T-cell (primary cell): Measurements from ENCODE around the gene FCHSD2. TPM values are rescaled to one million over a fixed set of nuclear protein-coding genes. Genes with fewer than 3 reads are reported as not detected.
"Not testable (repeated sequence)": the region's sequence is repeated elsewhere in the genome, so short reads cannot be mapped to it uniquely, and the experiment has no call there.

Experiments
- ATAC-seq, 4 experiments: fragments of 200-7000 bp in 3 of 4; fragments of 150-1000 bp in 1 of 4; cut with Tn5 transposase; replicated peaks in 1 of 4; 1 replicate in 3 of 4; 2 replicates in 1 of 4; pipeline ENCODE4 v1.10.0; 2021; ENCODE audit warnings: moderate library complexity in 3 of 4, mild to moderate bottlenecking in 2 of 4, moderate number of reproducible peaks in 1 of 4
- CTCF ChIA-PET, 2 donors: fragments of 300-600 bp; sonication (Branson Sonifier 250); formaldehyde crosslinking; loops; one replicate each; lab custom pipeline; 2022; ENCODE audit warnings: antibody characterized with exemption in 2 of 2; lab: Charles Lee
- POLR2A ChIA-PET, 2 donors: fragments of 300-600 bp; sonication (Branson Sonifier 250); formaldehyde crosslinking; loops; one replicate each; lab custom pipeline; 2022; ENCODE audit warnings: antibody characterized with exemption in 2 of 2; lab: Charles Lee
- DNase-seq, 35 experiments: peaks; one replicate each; pipeline versions ENCODE4 v3.0.0 to v3.0.0-alpha.2; 2013 to 2023
- H3K27ac ChIP-seq: one replicate; pipeline ENCODE4 v1.5.1; 2013; ENCODE audit warnings: low read length
- H3K27me3 ChIP-seq, 2 experiments: replicated peaks in 1 of 2; 1 replicate in 1 of 2; 2 replicates in 1 of 2; pipeline versions ENCODE4 v1.6.1 to v1.7.0; 2013; ENCODE audit warnings: low read length in 1 of 2, mixed read lengths in 1 of 2; ENCODE audit not compliant: control insufficient read depth in 2 of 2, insufficient read depth in 2 of 2; ENCODE audit errors: extremely low read depth in 1 of 2
- H3K36me3 ChIP-seq, 2 donors: 1 replicate in 1 of 2; 2 replicates in 1 of 2; pipeline versions ENCODE4 v1.6.1 to v1.7.0; 2013; ENCODE audit warnings: low read length in 1 of 2; ENCODE audit not compliant: control insufficient read depth in 2 of 2, insufficient read depth in 1 of 2; ENCODE audit errors: extremely low read depth in 1 of 2
- H3K4me1 ChIP-seq, 2 experiments: 1 replicate in 1 of 2; 2 replicates in 1 of 2; pipeline versions ENCODE4 v1.6.1 to v1.7.0; 2013; ENCODE audit warnings: low read length in 2 of 2, mixed read lengths in 1 of 2; ENCODE audit not compliant: insufficient read depth in 2 of 2, control insufficient read depth in 1 of 2; ENCODE audit errors: extremely low read depth in 1 of 2
- H3K4me3 ChIP-seq, 2 donors: 1 replicate in 1 of 2; 2 replicates in 1 of 2; pipeline versions ENCODE4 v1.5.1 to v1.7.0; 2013; ENCODE audit warnings: mild to moderate bottlenecking in 2 of 2, low read length in 1 of 2, moderate library complexity in 1 of 2; ENCODE audit not compliant: control insufficient read depth in 1 of 2; ENCODE audit errors: extremely low read depth in 1 of 2
- H3K9me3 ChIP-seq: 2 replicates; pipeline ENCODE4 v1.7.0; 2013
- H3K27ac Mint-ChIP-seq, 2 donors: one replicate each; pipeline ENCODE4 v1.8.0; 2020 to 2021; ENCODE audit warnings: mild to moderate bottlenecking in 2 of 2, mixed read lengths in 2 of 2
- H3K27me3 Mint-ChIP-seq, 2 donors: one replicate each; pipeline ENCODE4 v1.8.0; 2021 to 2022; ENCODE audit warnings: mixed read lengths in 2 of 2
- H3K36me3 Mint-ChIP-seq: one replicate; pipeline ENCODE4 v1.8.0; 2021; ENCODE audit warnings: mixed read lengths
- H3K4me1 Mint-ChIP-seq, 3 donors: one replicate each; pipeline ENCODE4 v1.8.0; 2020 to 2022; ENCODE audit warnings: mixed read lengths in 3 of 3, mild to moderate bottlenecking in 1 of 3
- H3K4me3 Mint-ChIP-seq, 3 donors: one replicate each; pipeline ENCODE4 v1.8.0; 2020 to 2022; ENCODE audit warnings: mild to moderate bottlenecking in 3 of 3, mixed read lengths in 3 of 3, moderate library complexity in 3 of 3
- H3K9me3 Mint-ChIP-seq, 3 donors: one replicate each; pipeline ENCODE4 v1.8.0; 2020 to 2022; ENCODE audit warnings: mixed read lengths in 3 of 3
- WGBS: methylation state at CpG from one replicate; pipeline ENCODE4 v1.1.5; 2013; ENCODE audit warnings: missing lambda C conversion rate; ENCODE audit not compliant: insufficient coverage; 5-methylcytosine and 5-hydroxymethylcytosine counted together
- total RNA-seq, 35 experiments: library from RNA in 6 of 35; stranded (reverse) in 6 of 35; fragments of 120-200 nt in 1 of 35; gene quantifications; one replicate each; pipeline versions ENCODE4 v1.2.1 to v1.2.4 and lab custom pipeline; 2013 to 2026

FCHSD2 gene
- total RNA-seq, 5 donors from 2014 or later (not counting 1 experiment from before 2014, with no cell fraction given) = 37.0 to 53.8 (median 46.3) TPM

- peak; percentile 87 to 98 (median 93) for DNase-seq
- no peaks in the 10 kb centered on the region for H3K27me3 Mint-ChIP-seq
- H3K4me3 ChIP-seq = peak within 1 kb of the TSS; percentile 82 to 85
- CTCF ChIA-PET = interaction anchor here (0.6 to 3.7 kb wide), 18 partner anchors 11 to 148 kb away, joined by 3 to 38 read pairs (median 4); no protein-coding TSS in a partner anchor
- H3K4me1 ChIP-seq = peaks cover 6 to 23% of the 10 kb centered on the region in 2 experiments
- H3K4me1 Mint-ChIP-seq = peaks cover 23 to 26% (median 26%) of the 10 kb centered on the region in 3 donors
- peak within 1 kb of the TSS; percentile 91 to 98 (median 97) for H3K4me3 Mint-ChIP-seq
- no peaks in the 10 kb centered on the region for H3K36me3 ChIP-seq
- no peaks in the 10 kb centered on the region for H3K27me3 ChIP-seq
- WGBS = under 1% methylated on average over 53 of the region's 55 CpGs
- ATAC-seq = peak; percentile 92 to 95 (median 94)
- H3K36me3 Mint-ChIP-seq = no peaks in the 10 kb centered on the region
- no peaks in the 10 kb centered on the region for H3K9me3 ChIP-seq
- no peaks in the 10 kb centered on the region for H3K9me3 Mint-ChIP-seq
- H3K27ac ChIP-seq = peak within 1 kb of the TSS; percentile 99
- POLR2A ChIA-PET = interaction anchor here in 1 of 2 donors (1.0 kb wide), 1 partner anchor 68 kb away, joined by 4 read pairs; no protein-coding TSS in a partner anchor
- peak within 1 kb of the TSS; percentile 99 to 100 for H3K27ac Mint-ChIP-seq
Measured at GRCh38 chr11:72793425-72794367, 348.4 kb downstream of the FCHSD2 start, which contains the start of gene STARD10. Gene STARD10 (minus strand): TSS chr11:72794047. CDS start chr11:72781181, 12,866 bp downstream.

DNA sequence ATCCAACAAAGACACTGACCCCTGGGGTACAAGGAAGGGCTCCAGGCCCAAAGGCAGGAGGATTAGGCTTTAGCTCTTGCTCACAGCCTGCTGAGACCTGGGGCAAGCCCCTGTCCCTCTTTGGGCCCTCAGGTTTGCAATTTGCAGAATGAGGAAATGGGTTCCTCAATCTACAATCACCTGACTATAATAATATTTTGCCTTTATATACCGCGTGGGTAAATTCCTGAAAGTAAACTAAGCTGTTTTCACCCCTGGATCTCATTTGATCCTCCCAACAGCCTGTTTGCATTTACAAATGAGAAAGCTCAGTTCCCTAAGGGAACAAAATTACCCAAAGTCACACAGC is 349.1 kb downstream of the FCHSD2 start:
- H3K36me3 Mint-ChIP-seq = no peaks in the 10 kb centered on the region
- Histone ChIP-seq H3K4me1 (peaks cover 6 to 23% of the 10 kb centered on the region in 2 experiments), H3K36me3 (no peaks in the 10 kb centered on the region), H3K9me3 (no peaks in the 10 kb centered on the region), H3K27ac (peak overlapping the region; percentile 99), H3K27me3 (no peaks in the 10 kb centered on the region), H3K4me3 (peak overlapping the region in 1 of 2 donors; percentile 85)
- no peak for ATAC-seq
- no peaks in the 10 kb centered on the region for H3K9me3 Mint-ChIP-seq
- no peaks in the 10 kb centered on the region for H3K27me3 Mint-ChIP-seq
- 100% methylated on average over 2 of the region's 2 CpGs for WGBS
- peak overlapping the region; percentile 99 to 100 for H3K27ac Mint-ChIP-seq
- peaks cover 23 to 28% (median 28%) of the 10 kb centered on the region in 3 donors for H3K4me1 Mint-ChIP-seq
- CTCF ChIA-PET = interaction anchor here (0.6 to 3.7 kb wide), 10 partner anchors 10 to 147 kb away, joined by 3 to 38 read pairs (median 4); no protein-coding TSS in a partner anchor
- POLR2A ChIA-PET = interaction anchor here in 1 of 2 donors (0.5 kb wide), 1 partner anchor 71 kb away, joined by 3 read pairs; no protein-coding TSS in a partner anchor
- no peak for DNase-seq
- H3K4me3 Mint-ChIP-seq = peak overlapping the region; percentile 91 to 98 (median 97)

DNA sequence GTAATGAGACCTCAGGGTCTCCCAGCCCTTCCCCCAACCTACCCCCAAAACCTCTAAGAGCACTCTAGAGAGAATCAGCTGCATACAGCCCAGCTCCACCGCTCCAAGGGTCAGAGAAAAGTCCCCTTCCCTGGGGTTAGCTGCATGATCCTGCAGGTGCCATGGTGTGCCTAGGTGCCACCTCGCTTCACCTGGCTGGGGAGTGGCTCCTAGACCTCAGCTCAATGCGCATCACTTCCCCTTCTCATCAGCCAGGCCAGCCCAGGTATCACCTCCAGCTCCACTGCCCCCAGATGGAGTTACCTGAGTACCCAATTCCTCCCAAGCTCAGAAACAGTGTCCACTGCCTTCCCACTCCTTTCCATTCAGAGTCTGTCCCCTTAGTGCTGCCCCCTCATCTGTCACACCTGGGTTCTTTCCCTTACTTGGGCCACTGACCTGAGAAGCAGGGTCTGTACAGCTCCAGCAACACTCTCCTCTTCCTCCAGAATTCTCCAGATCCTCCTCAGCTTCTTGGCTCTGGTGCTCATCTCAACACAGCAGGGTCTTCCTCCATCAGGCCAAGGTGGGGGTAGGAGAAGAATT is 349.6 kb downstream of the FCHSD2 start:
- Histone ChIP-seq H3K27ac (peak overlapping the region; percentile 99), H3K9me3 (no peaks in the 10 kb centered on the region), H3K4me1 (peaks cover 6 to 26% of the 10 kb centered on the region in 2 experiments), H3K27me3 (no peaks in the 10 kb centered on the region), H3K4me3 (no peak overlapping the region), H3K36me3 (no peaks in the 10 kb centered on the region)
- no peak for ATAC-seq
- DNase-seq = no peak
- Mint-ChIP-seq H3K27me3 (no peaks in the 10 kb centered on the region), H3K36me3 (no peaks in the 10 kb centered on the region), H3K27ac (peak overlapping the region; percentile 99 to 100), H3K4me1 (peaks cover 25 to 33% (median 30%) of the 10 kb centered on the region in 3 donors), H3K9me3 (no peaks in the 10 kb centered on the region), H3K4me3 (peak overlapping the region in 1 of 3 donors; percentile 91)
- CTCF ChIA-PET = interaction anchor here (0.6 to 3.7 kb wide), 6 partner anchors 17 to 147 kb away, joined by 3 to 38 read pairs (median 4); no protein-coding TSS in a partner anchor
- POLR2A ChIA-PET = interaction anchor here in 1 of 2 donors (0.5 to 0.7 kb wide), 2 partner anchors 42 to 70 kb away, joined by 3 to 4 read pairs; no protein-coding TSS in a partner anchor
- WGBS = 100% methylated on average over 3 of the region's 3 CpGs

DNA sequence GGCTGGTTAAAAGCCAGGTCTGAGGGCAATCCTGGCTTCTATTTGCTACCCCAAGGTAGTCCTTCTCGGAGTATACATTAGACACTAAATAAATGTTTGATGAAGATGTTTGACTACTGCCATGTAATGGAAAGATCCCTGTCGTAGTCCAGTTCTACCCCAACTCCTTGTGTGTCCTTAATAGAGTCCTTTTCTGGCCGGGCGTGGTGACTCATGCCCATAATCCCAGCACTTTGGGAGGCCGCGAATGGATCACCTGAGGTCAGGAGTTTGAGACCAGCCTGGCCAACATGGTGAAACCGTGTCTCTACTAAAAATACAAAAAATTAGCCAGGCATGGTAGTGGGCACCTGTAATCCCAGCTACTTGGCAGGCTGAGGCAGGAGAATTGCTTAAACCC is 350.9 kb downstream of the FCHSD2 start:
- not testable (repeated sequence) for H3K27ac Mint-ChIP-seq
- H3K4me1 Mint-ChIP-seq = peaks cover 25 to 33% (median 30%) of the 10 kb centered on the region in 3 donors

DNA sequence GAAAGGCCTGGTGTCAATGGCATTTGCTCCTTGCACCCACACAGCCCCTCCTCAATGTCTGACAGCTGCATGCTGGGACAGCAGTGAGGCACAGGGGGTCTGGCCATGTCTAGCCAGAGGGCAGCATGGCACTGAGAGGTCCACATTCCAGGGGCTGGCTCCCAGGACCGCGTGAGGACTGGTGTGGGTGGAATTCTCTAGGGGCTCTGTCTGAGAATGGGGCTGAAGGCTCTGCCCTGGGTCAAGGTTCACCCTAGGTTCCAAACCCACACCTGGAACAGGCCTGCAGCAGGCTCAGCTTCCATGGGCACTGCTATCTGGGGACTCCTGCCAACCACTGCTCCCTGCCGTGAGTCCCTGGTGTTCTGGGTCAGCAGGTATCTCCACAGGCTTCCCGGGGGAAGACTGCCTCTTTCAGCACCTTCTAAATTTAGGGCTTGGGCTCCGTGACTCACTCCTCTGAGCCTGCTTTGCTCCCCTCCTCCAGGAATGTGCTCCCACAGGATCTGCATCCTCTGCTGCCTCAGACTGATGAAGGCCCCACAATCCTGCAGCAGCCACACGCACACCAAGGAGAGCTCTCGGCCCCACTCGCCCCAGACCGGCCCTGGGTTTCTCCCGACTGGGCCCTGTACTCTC is 352.5 kb downstream of the FCHSD2 start:
- Mint-ChIP-seq H3K4me1 (peaks cover 23 to 33% (median 26%) of the 10 kb centered on the region in 3 donors), H3K27me3 (no peaks in the 10 kb centered on the region), H3K36me3 (no peaks in the 10 kb centered on the region), H3K9me3 (no peaks in the 10 kb centered on the region), H3K27ac (no peak overlapping the region), H3K4me3 (no peak overlapping the region)
- Histone ChIP-seq H3K36me3 (no peaks in the 10 kb centered on the region), H3K4me1 (peaks cover 6 to 28% of the 10 kb centered on the region in 2 experiments), H3K9me3 (no peaks in the 10 kb centered on the region), H3K27me3 (no peaks in the 10 kb centered on the region), H3K4me3 (no peak overlapping the region), H3K27ac (no peak overlapping the region)
- DNase-seq (no peak), ATAC-seq (no peak)
- ChIA-PET POLR2A (no interaction called here), CTCF (interaction anchor here in 1 of 2 donors (0.6 kb wide), 1 partner anchor 228 kb away, joined by 3 read pairs; no protein-coding TSS in a partner anchor)
- 79% methylated on average over 3 of the region's 10 CpGs for WGBS

More for the DNA sequence above, 350.9 kb downstream of the FCHSD2 start:
- H3K27ac ChIP-seq, CTCF ChIA-PET, DNase-seq, H3K27me3 ChIP-seq, H3K9me3 Mint-ChIP-seq, ATAC-seq, H3K4me3 ChIP-seq, H3K4me3 Mint-ChIP-seq, H3K36me3 Mint-ChIP-seq, H3K36me3 ChIP-seq, H3K27me3 Mint-ChIP-seq, H3K9me3 ChIP-seq: not testable (repeated sequence)
- POLR2A ChIA-PET = interaction anchor here in 1 of 2 donors (0.6 kb wide), 1 partner anchor 66 kb away, joined by 16 read pairs; no protein-coding TSS in a partner anchor
- peaks cover 6 to 28% of the 10 kb centered on the region in 2 experiments for H3K4me1 ChIP-seq
- WGBS = 96% methylated on average over 3 of the region's 7 CpGs
